GM18508 (cell line): ENCODE data around the gene FADS2.
A peak's percentile ranks its signal among the peaks of the same experiment; 100 is the strongest.

Experiments used
- ATAC-seq: cut with Tn5 transposase; IDR thresholded peaks from one replicate; pipeline ENCODE4 v1.9.1; 2021; ENCODE audit warnings: moderate number of reproducible peaks; ENCODE audit not compliant: insufficient read depth, unreplicated experiment

Gene FADS2

GRCh38 chr11:61827571-61828378, at the start of gene FADS2:
TSS of gene FADS2 (plus strand) at chr11:61828300. CDS start at chr11:61828391, 91 bp downstream.
- ATAC-seq, result no peak

GRCh38 chr11:61778357-61778886, 49.7 kb upstream of the FADS2 start:
- no peak for ATAC-seq

DNA sequence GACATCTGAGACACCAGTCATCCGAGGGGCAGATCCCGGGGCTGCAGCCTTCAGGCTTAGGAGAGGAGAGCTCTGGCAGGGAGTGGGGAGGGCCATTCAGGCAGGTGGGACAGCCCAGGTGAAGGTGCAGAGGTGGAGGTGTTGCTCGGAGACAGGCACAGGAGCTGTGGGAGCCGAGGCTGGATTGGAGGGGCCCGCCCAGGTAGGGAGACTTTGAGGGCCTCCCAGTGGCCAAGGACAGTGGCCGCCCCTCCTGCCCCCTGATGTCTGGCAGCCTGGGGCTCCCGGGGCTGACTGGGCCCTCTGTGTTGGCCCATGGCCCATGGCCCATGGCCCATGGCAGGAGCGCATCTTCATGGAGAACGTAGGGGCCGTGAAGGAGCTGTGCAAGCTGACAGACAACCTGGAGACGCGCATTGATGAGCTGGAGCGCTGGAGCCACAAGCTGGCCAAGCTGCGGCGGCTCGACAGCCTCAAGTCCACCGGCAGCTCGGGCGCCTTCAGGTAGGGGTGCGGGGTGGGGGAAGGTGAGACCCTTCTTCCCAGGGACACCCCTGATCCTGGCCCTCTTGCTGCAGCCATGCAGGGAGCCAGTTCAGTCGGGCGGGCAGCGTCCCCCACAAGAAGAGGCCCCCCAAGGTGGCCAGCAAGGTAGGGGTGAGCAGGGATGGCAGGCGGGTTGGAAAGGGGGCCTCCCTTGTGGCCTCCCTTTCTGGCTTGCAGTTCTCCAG, 49.0 kb upstream of the FADS2 start:
- ATAC-seq, result no peak

- no peak for ATAC-seq
Measured at GRCh38 chr11:61779666-61780525, 48.2 kb upstream of the FADS2 start.

DNA sequence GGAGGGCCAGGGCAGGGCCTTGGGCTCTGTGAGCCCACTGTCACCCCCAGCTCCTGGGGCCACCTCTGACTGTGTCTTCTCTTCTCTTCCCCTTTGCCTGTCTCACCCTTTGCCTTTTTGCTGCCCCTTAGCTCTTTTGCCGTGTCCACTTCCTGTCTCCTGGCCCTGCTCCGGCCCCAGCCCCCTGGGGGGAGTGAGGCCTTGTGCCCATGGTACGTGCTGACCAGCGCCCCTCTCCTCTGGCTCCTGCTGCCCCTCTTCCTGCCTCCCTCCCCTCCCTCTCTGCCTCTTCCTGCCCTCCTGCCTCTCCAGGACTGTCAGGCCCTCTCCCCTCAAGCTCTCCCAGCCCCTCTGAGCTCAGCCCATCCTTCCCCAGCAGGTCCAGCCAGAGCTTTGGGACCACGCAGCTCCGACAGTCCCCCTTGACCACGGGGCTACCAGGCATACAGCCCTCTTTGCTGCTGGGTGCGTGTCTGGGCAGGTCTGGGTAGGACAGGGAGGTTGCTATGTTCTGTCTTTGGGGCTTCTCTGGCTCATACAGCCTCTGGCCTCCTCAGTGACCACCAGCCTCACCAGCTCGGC, 47.4 kb upstream of the FADS2 start:
- no peak for ATAC-seq

DNA sequence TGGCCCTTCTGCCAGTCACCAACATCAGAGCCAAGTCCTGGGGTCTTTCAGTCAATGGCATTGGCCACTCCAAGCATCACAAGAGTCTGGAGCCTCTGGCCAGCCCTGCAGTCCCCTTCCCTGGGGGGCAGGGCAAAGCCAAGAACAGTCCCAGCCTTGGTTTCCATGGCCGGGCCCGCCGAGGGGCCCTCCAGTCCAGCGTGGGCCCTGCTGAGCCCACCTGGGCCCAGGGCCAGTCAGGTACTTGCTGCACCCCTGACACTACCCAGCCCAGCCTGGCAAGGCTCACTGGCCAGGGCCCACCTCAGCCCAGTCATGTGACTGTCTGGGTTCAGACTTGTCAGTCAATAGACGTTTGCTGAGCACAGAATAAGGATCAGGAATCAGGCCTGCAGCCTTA, 46.5 kb upstream of the FADS2 start:
- ATAC-seq, result no peak

DNA sequence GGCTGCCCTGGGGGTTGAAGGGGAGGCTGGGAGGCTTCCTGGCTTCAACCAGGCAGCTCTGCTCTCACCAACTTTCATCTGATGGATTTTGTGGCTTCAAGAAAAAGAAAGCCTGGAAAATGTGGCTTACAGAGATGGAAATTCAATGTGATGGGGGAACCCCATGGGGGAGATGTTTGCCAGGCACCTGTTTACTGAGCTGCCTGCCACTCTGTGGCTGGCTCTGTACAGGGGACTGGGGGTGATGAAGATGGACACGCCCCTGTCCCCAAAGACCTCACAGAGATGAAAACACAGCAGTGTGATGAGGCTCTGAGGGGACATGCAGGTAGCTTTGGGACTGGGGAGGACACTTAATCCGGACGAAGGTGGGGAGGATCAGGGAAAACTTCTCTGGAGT, 45.8 kb upstream of the FADS2 start:
- no peak for ATAC-seq

DNA sequence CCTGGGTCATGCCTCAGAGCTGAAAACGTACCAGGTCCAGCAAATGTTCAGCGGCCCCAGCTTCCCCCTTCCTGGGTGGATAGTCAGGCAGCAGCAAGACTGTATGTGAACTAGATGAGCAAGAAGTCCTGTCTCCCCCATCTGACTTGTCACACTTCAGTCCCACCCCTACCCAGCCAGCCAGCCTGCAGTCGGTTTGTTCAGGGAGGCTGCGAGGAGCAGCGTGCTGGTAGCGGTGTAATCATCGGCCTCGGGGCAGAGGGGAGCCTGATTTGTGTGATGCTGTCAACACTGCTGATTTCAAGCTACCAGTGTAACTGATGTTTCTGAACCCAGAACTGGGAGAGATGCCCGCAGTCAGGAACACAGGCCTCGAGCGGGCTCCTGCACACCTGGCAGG, 45.3 kb upstream of the FADS2 start:
- no peak for ATAC-seq

DNA sequence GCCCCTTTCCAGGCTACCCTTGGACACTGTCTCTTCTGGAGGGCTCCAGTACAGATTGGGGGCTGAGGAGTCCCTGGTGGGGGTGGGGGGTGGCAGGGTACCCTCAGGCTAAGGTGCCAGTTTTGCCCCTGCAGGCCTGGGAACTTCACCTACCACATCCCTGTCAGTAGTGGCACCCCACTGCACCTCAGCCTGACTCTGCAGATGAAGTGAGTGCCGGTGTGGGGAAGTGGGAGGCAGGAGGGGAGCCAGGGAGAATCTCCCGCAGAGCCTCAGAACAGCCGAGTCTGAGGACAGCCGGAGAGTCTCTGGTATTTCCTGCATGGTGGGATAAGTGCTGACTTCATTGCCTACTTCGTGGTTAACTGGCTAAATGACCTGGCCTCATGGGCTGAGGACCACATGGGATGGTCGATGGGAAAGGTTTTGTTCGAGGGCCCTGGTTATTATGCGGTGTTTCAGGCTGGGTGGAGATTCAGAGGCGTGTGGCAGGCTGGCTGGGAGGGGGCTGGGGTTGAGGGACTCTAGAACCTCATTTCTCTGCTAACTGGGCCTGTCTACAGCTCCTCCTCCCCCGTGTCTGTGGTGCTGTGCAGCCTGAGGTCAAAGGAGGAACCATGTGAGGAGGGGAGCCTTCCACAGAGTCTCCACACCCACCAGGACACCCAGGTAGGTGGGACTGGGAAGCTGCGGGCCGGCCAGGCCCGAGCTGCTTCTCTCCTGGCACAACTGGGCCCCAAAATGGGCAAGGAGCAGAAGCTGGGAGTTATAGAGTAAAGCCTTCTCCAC, 44.2 kb upstream of the FADS2 start:
- no peak for ATAC-seq

GRCh38 chr11:61784506-61784805, 43.6 kb upstream of the FADS2 start:
- no peak for ATAC-seq

GRCh38 chr11:61785837-61786402, 42.2 kb upstream of the FADS2 start:
- no peak for ATAC-seq

- no peak for ATAC-seq
Measured at GRCh38 chr11:61787928-61788491, 40.1 kb upstream of the FADS2 start.

GRCh38 chr11:61791737-61792309, 36.3 kb upstream of the FADS2 start:
- ATAC-seq, result no peak

DNA sequence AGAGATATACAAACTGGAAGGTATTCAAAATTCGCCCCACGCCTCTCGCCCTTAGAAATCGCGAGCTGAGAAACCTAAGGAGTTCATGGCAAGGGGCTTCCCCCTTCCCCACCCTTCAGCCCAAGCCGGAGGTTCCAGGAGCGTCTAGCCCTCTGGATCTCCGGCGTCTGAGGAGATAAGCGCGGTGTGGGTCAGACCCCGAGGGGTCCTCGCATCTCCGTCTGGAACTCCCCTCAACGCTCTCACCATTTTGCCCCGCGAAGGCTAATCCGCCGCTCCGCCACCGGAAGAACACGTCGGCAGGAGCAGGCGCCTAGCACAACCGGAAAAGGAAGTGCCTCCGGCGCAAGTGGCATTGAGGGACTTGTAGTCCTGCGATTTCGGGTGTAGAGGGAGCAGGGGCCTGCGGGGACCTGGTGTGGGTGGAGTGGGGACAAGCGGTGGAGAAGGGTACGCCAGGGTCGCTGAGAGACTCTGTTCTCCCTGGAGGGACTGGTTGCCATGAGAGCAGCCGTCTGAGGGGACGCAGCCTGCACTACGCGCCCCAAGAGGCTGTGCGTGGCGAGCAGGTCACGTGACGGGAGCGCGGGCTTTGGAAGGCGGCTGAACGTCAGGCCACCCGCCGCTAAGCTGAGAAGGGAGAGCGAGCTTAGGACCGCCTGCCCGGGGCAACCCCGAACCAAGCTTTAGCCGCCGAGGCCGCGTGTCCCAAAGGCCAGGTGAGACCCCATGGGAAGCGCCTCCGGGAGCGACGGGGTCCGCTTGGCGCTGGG, 35.6 kb upstream of the FADS2 start, which contains the start of the genes FEN1 and TMEM258:
TSS of gene FEN1 (plus strand) at position 602 of the 773 bp plus-strand sequence. CDS start 2,451 bp downstream, outside the sequence.
TSS of gene TMEM258 (minus strand) at position 290 of the 773 bp plus-strand sequence. CDS start at position 249, 41 bp downstream.
- ATAC-seq, result peak; percentile 44

DNA sequence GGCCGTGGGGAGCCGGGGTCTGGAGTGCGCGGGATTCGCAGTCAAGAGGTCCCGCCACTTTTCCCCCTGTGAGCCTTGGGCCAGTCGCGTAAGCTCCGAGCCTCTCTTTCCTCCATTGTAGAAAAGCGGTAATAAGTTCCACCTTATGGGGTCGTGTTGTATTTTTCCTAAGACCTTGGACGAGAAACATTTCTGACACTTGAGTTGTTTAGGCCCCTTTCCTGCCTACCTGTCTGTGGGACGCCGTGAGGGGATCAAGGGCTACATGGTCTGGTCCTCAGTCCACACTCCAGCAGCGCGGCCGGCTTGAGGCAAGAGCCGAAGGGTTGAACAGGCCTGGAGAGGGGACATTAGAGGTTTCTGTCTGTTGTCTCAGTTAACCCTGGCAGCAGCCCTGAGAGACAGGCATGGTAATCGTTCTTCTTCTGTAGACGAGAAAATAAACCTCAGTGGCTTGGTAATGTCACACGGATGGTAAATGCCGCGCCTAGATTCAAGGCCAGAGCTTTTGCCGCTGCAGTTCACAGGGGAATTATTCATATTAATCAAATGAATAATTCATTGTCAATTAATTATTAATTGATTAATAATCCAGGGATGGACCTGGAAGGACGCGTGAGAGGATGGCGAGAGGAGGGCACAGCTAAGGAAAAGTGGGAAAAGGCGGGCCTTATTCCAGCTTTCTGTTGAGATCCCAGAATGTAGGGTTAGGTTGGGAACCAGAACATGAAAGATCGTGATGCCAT, 34.8 kb upstream of the FADS2 start:
- no peak for ATAC-seq

GRCh38 chr11:61793829-61794204, 34.3 kb upstream of the FADS2 start:
- ATAC-seq, result no peak

GRCh38 chr11:61794579-61794978, 33.5 kb upstream of the FADS2 start:
- no peak for ATAC-seq
